ENCODE data around the gene WDFY4.
A peak's percentile ranks its signal among the peaks of the same experiment; 100 is the strongest.

The WDFY4 gene

DNA sequence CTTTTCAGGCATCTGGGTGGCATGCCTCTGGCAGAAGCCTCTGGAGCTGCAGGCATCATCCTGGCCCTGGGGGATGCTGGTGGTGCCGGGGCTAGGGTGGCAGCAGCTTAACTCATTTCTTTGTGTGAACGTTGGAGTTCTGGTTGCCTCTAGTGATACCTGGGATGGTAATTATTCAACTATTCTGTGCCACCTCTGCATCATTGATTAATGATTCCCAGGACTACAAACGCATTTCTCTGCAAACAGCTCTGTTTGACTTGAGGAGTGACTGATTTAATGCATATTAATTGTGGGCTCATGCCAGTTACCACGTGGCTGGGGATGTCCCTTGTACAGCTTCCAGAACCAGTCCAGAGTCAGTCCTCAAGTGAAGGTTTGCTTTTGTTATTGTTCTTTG lies 199.0 kb downstream of the WDFY4 start:
- Histone ChIP-seq H3K9ac (ENCODE audit: low read depth, low read length, poor library complexity) (no peak overlapping the region), H3K27ac (replicated peaks; ENCODE audit: low read length) (no peak overlapping the region), H3K4me2 (ENCODE audit: insufficient read depth, low read length, poor library complexity, severe bottlenecking) (no peak overlapping the region), H3K4me3 (ENCODE audit: low read length in 2 of 2) (no peak overlapping the region), H2BK5ac (ENCODE audit: low read length) (no peak overlapping the region), H3K14ac (ENCODE audit: low read length) (no peak overlapping the region), H2AK5ac (ENCODE audit: low read depth, low read length) (no peak overlapping the region), H3K4me1 (ENCODE audit: control insufficient read depth in 2 of 2, insufficient read depth in 1 of 2, low read depth in 1 of 2, low read length in 2 of 2) (no peaks in the 10 kb centered on the region), H3K27me3 (ENCODE audit: control insufficient read depth in 3 of 3, insufficient read depth in 3 of 3, low read depth in 1 of 3, low read length in 3 of 3) (no peaks in the 10 kb centered on the region), H4K8ac (ENCODE audit: low read depth, low read length) (no peak overlapping the region), H3K79me1 (ENCODE audit: low read depth, low read length) (no peaks in the 10 kb centered on the region), H3K23ac (ENCODE audit: low read depth, low read length, poor library complexity) (no peak overlapping the region), H2BK15ac (ENCODE audit: low read length) (no peak overlapping the region), H3K18ac (ENCODE audit: low read length) (no peak overlapping the region), H3K36me3 (replicated peaks in 1 of 2; ENCODE audit: control insufficient read depth in 2 of 2, insufficient read depth in 2 of 2, low read length in 2 of 2) (no peaks in the 10 kb centered on the region), H3K9me3 (replicated peaks in 1 of 2; ENCODE audit: control insufficient read depth in 2 of 2, insufficient read depth in 1 of 2, low read depth in 1 of 2, low read length in 2 of 2) (no peaks in the 10 kb centered on the region), H2AFZ (ENCODE audit: low read length) (no peak overlapping the region), H2BK12ac (ENCODE audit: low read length) (no peak overlapping the region), H2BK120ac (ENCODE audit: low read depth, low read length) (no peak overlapping the region), H3K4ac (ENCODE audit: low read length) (no peak overlapping the region), H4K91ac (ENCODE audit: low read depth, low read length, poor library complexity) (no peak overlapping the region)
- no CpG with 5 or more reads among the region's 4 CpGs for WGBS, 2 donors (ENCODE audit: extremely low coverage in 2 of 2, insufficient read length in 2 of 2, insufficient replicate concordance in 1 of 2)
- DNase-seq (ENCODE audit: low spot score), result no peak

DNA sequence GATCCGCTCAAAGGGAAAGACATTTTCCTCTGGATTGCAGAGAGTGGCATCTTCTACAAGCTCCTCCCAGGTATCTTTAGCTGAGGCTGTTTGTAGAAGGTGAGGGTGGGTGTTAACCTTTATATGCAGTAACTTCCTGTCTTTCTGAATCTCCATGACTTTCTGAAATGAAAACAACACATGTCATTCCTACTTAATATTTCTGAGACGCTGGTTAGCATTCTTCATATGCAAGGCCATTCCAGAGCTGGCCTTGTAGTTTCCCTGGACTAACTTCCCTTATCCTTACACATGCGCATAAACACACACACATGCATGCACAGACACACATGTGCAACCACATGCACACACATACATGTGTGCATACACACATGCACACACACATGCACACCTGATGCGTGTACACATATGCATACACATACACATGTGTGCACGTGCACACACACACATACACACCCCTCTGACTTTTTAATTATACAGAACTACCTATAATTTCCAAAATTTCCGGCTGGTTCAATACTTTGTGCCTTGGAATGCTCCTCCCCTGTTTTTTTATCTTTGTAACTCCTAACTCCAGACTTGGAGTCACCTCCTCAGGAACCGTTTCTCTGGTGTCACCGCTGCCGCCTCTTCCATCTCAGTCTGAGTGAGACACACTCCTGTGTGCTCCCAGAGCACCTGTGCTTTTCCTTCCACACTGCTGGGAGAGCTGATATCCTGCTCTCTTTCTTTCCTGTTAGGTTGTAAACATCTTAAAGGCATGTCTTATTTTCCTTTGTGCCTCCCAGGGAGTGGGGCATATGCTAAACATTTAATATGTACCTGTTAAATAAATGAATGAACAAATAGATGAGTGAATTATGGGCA lies 199.7 kb downstream of the WDFY4 start:
- Histone ChIP-seq H3K9me3 (replicated peaks in 1 of 2; ENCODE audit: control insufficient read depth in 2 of 2, insufficient read depth in 1 of 2, low read depth in 1 of 2, low read length in 2 of 2) (no peaks in the 10 kb centered on the region), H3K23ac (ENCODE audit: low read depth, low read length, poor library complexity) (no peak overlapping the region), H3K4me3 (ENCODE audit: low read length in 2 of 2) (peak overlapping the region in 1 of 2 donors; percentile 47), H4K8ac (ENCODE audit: low read depth, low read length) (no peak overlapping the region), H3K4me1 (ENCODE audit: control insufficient read depth in 2 of 2, insufficient read depth in 1 of 2, low read depth in 1 of 2, low read length in 2 of 2) (no peaks in the 10 kb centered on the region), H3K27me3 (ENCODE audit: control insufficient read depth in 3 of 3, insufficient read depth in 3 of 3, low read depth in 1 of 3, low read length in 3 of 3) (no peaks in the 10 kb centered on the region), H2BK12ac (ENCODE audit: low read length) (no peak overlapping the region), H3K9ac (ENCODE audit: low read depth, low read length, poor library complexity) (no peak overlapping the region), H3K36me3 (replicated peaks in 1 of 2; ENCODE audit: control insufficient read depth in 2 of 2, insufficient read depth in 2 of 2, low read length in 2 of 2) (no peaks in the 10 kb centered on the region), H2AFZ (ENCODE audit: low read length) (no peak overlapping the region), H4K91ac (ENCODE audit: low read depth, low read length, poor library complexity) (no peak overlapping the region), H3K27ac (replicated peaks; ENCODE audit: low read length) (no peak overlapping the region), H2BK15ac (ENCODE audit: low read length) (no peak overlapping the region), H3K4me2 (ENCODE audit: insufficient read depth, low read length, poor library complexity, severe bottlenecking) (no peak overlapping the region), H3K79me1 (ENCODE audit: low read depth, low read length) (no peaks in the 10 kb centered on the region), H3K18ac (ENCODE audit: low read length) (no peak overlapping the region), H2BK120ac (ENCODE audit: low read depth, low read length) (no peak overlapping the region), H2BK5ac (ENCODE audit: low read length) (no peak overlapping the region), H3K4ac (ENCODE audit: low read length) (no peak overlapping the region), H2AK5ac (ENCODE audit: low read depth, low read length) (no peak overlapping the region), H3K14ac (ENCODE audit: low read length) (no peak overlapping the region)
- no peak for DNase-seq (ENCODE audit: low spot score)
- WGBS, 2 donors (ENCODE audit: extremely low coverage in 2 of 2, insufficient read length in 2 of 2, insufficient replicate concordance in 1 of 2), result no CpG with 5 or more reads among the region's 9 CpGs

- H3K14ac ChIP-seq (ENCODE audit: low read length), result no peak overlapping the region
- H2AK5ac ChIP-seq (ENCODE audit: low read depth, low read length), result no peak overlapping the region
- no peak overlapping the region for H3K27ac ChIP-seq (replicated peaks; ENCODE audit: low read length)
- no peak overlapping the region for H3K23ac ChIP-seq (ENCODE audit: low read depth, low read length, poor library complexity)
- no peak overlapping the region for H3K4ac ChIP-seq (ENCODE audit: low read length)
- H3K9me3 ChIP-seq (replicated peaks in 1 of 2; ENCODE audit: control insufficient read depth in 2 of 2, insufficient read depth in 1 of 2, low read depth in 1 of 2, low read length in 2 of 2), result no peaks in the 10 kb centered on the region
- no peaks in the 10 kb centered on the region for H3K27me3 ChIP-seq (ENCODE audit: control insufficient read depth in 3 of 3, insufficient read depth in 3 of 3, low read depth in 1 of 3, low read length in 3 of 3)
- no peak overlapping the region for H3K4me2 ChIP-seq (ENCODE audit: insufficient read depth, low read length, poor library complexity, severe bottlenecking)
- no peak overlapping the region for H3K4me3 ChIP-seq (ENCODE audit: low read length in 2 of 2)
- no peak overlapping the region for H4K8ac ChIP-seq (ENCODE audit: low read depth, low read length)
- no peak overlapping the region for H2BK120ac ChIP-seq (ENCODE audit: low read depth, low read length)
- H3K36me3 ChIP-seq (replicated peaks in 1 of 2; ENCODE audit: control insufficient read depth in 2 of 2, insufficient read depth in 2 of 2, low read length in 2 of 2), result no peaks in the 10 kb centered on the region
- no peak for DNase-seq (ENCODE audit: low spot score)
- H3K4me1 ChIP-seq (ENCODE audit: control insufficient read depth in 2 of 2, insufficient read depth in 1 of 2, low read depth in 1 of 2, low read length in 2 of 2), result no peaks in the 10 kb centered on the region
- no peak overlapping the region for H2AFZ ChIP-seq (ENCODE audit: low read length)
- no peak overlapping the region for H3K18ac ChIP-seq (ENCODE audit: low read length)
- H3K79me1 ChIP-seq (ENCODE audit: low read depth, low read length), result no peaks in the 10 kb centered on the region
- H2BK15ac ChIP-seq (ENCODE audit: low read length), result no peak overlapping the region
- H3K9ac ChIP-seq (ENCODE audit: low read depth, low read length, poor library complexity), result no peak overlapping the region
- H2BK5ac ChIP-seq (ENCODE audit: low read length), result no peak overlapping the region
- H4K91ac ChIP-seq (ENCODE audit: low read depth, low read length, poor library complexity), result no peak overlapping the region
- H2BK12ac ChIP-seq (ENCODE audit: low read length), result no peak overlapping the region
- no CpG with 5 or more reads among the region's 2 CpGs for WGBS, 2 donors (ENCODE audit: extremely low coverage in 2 of 2, insufficient read length in 2 of 2, insufficient replicate concordance in 1 of 2)
These were observed 200.7 kb downstream of the WDFY4 start for GRCh38 chr10:48885376-48885775.

DNA sequence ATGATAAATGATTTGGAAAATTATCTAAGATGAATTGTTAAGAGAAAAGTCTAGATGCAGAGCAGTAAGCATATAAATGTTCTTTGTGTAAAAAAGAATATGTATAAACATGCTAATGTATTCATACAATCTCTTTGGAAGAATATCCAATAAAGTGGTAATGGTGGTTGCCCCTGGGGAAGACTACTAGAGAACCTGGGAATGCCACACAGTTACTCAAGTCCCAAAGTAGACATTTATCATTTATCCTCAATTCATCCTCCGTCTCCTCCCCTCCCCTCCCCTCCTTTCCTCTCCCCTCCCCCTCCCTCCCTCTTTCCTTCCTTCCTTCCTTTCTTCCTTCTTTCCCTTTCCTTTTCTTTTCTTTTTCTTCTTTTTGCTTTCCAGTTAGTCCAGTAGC lies 203.3 kb downstream of the WDFY4 start:
- Histone ChIP-seq H3K23ac (ENCODE audit: low read depth, low read length, poor library complexity) (no peak overlapping the region), H3K4me1 (ENCODE audit: control insufficient read depth in 2 of 2, insufficient read depth in 1 of 2, low read depth in 1 of 2, low read length in 2 of 2) (no peaks in the 10 kb centered on the region), H3K18ac (ENCODE audit: low read length) (no peak overlapping the region), H3K4ac (ENCODE audit: low read length) (no peak overlapping the region), H2BK5ac (ENCODE audit: low read length) (no peak overlapping the region), H2AK5ac (ENCODE audit: low read depth, low read length) (no peak overlapping the region), H2BK120ac (ENCODE audit: low read depth, low read length) (no peak overlapping the region), H3K36me3 (replicated peaks in 1 of 2; ENCODE audit: control insufficient read depth in 2 of 2, insufficient read depth in 2 of 2, low read length in 2 of 2) (no peaks in the 10 kb centered on the region), H3K9me3 (replicated peaks in 1 of 2; ENCODE audit: control insufficient read depth in 2 of 2, insufficient read depth in 1 of 2, low read depth in 1 of 2, low read length in 2 of 2) (no peaks in the 10 kb centered on the region), H3K27me3 (ENCODE audit: control insufficient read depth in 3 of 3, insufficient read depth in 3 of 3, low read depth in 1 of 3, low read length in 3 of 3) (no peaks in the 10 kb centered on the region), H2AFZ (ENCODE audit: low read length) (no peak overlapping the region), H3K4me3 (ENCODE audit: low read length in 2 of 2) (no peak overlapping the region), H2BK12ac (ENCODE audit: low read length) (no peak overlapping the region), H4K91ac (ENCODE audit: low read depth, low read length, poor library complexity) (no peak overlapping the region), H3K9ac (ENCODE audit: low read depth, low read length, poor library complexity) (no peak overlapping the region), H3K4me2 (ENCODE audit: insufficient read depth, low read length, poor library complexity, severe bottlenecking) (no peak overlapping the region), H3K79me1 (ENCODE audit: low read depth, low read length) (no peaks in the 10 kb centered on the region), H3K27ac (replicated peaks; ENCODE audit: low read length) (no peak overlapping the region), H3K14ac (ENCODE audit: low read length) (no peak overlapping the region), H2BK15ac (ENCODE audit: low read length) (no peak overlapping the region), H4K8ac (ENCODE audit: low read depth, low read length) (no peak overlapping the region)
- WGBS, 2 donors (ENCODE audit: extremely low coverage in 2 of 2, insufficient read length in 2 of 2, insufficient replicate concordance in 1 of 2), result 100% methylated on average over 1 of the region's 1 CpG; no CpG with 5 or more reads in 1 of the 2 donors
- DNase-seq (ENCODE audit: low spot score), result no peak
